ENCODE measurements around the gene ADK. TPM values are rescaled to one million over a fixed set of nuclear protein-coding genes. Genes with fewer than 3 reads are reported as not detected.

The ADK gene
- total RNA-seq, 1 experiment from 2014 or later = 26.8 TPM

GRCh38 chr10:74329873-74330272 lies 178.9 kb downstream of the ADK start:
- no peaks in the 10 kb centered on the region for H3K27me3 ChIP-seq (ENCODE audit: insufficient read depth, low read length)
- Mint-ChIP-seq H3K27ac (no peak overlapping the region), H3K36me3 (ENCODE audit: insufficient read depth in 1 of 3, low read depth in 3 of 3) (peaks cover 4 to 13% (median 10%) of the 10 kb centered on the region in 3 experiments), H3K4me1 (no peaks in the 10 kb centered on the region), H3K4me3 (no peak overlapping the region), H3K9me3 (peaks cover 0 to 4% of the 10 kb centered on the region in 2 experiments; a peak in 2 of 5 replicates), H3K27me3 (ENCODE audit: low read depth) (no peaks in the 10 kb centered on the region)
- no peaks in the 10 kb centered on the region for H3K79me1 ChIP-seq (ENCODE audit: insufficient read depth, low read depth, low read length, poor library complexity, severe bottlenecking)
- no peaks in the 10 kb centered on the region for H3K23me2 ChIP-seq (ENCODE audit: insufficient read length, low read depth, low read length, poor library complexity, severe bottlenecking)
- no peak overlapping the region for H3K4me2 ChIP-seq (ENCODE audit: insufficient read depth, insufficient read length, low read length)
- H3K4me1 ChIP-seq (ENCODE audit: insufficient read depth, low read length) = no peaks in the 10 kb centered on the region
- no peak overlapping the region for H3K27ac ChIP-seq (ENCODE audit: insufficient read length, low read depth, low read length)
- no peaks in the 10 kb centered on the region for H4K20me1 ChIP-seq (ENCODE audit: control insufficient read depth, insufficient read depth, insufficient read length)
- H2BK15ac ChIP-seq (ENCODE audit: low read depth, low read length) = no peak overlapping the region
- H3K14ac ChIP-seq (ENCODE audit: insufficient read depth, low read length) = no peak overlapping the region
- no peak overlapping the region for H3T11ph ChIP-seq (ENCODE audit: low read length)
- no peak for TF ChIP-seq CTCF (conservative IDR thresholded peaks at IDR 0.05)
- no peak overlapping the region for H4K91ac ChIP-seq (ENCODE audit: insufficient read length, low read depth, low read length)
- H2AFZ ChIP-seq (ENCODE audit: low read length) = no peak overlapping the region
- no peaks in the 10 kb centered on the region for H3K79me2 ChIP-seq (ENCODE audit: insufficient read depth, low read length)
- H3K23ac ChIP-seq (ENCODE audit: insufficient read length, low read depth, low read length) = no peak overlapping the region
- H2BK5ac ChIP-seq (ENCODE audit: insufficient read length, low read length) = no peak overlapping the region
- H3K9me3 ChIP-seq (ENCODE audit: control insufficient read depth, low read depth, low read length) = no peaks in the 10 kb centered on the region
- H3K9ac ChIP-seq (ENCODE audit: extremely low read depth, insufficient read length, low read length) = no peak overlapping the region
- no peak overlapping the region for H2BK20ac ChIP-seq (ENCODE audit: low read depth, low read length, poor library complexity, severe bottlenecking)
- H2BK120ac ChIP-seq (ENCODE audit: low read depth, low read length, poor library complexity, severe bottlenecking) = no peak overlapping the region
- no CpG with 5 or more reads among the region's 2 CpGs for WGBS (ENCODE audit: extremely low coverage, insufficient read length, low lambda C conversion rate)
- H2BK12ac ChIP-seq (ENCODE audit: insufficient read length, low read depth, low read length) = no peak overlapping the region
- no peak overlapping the region for H4K8ac ChIP-seq (replicated peaks; ENCODE audit: insufficient read length, low read depth, low read length)
- no peak for DNase-seq
- H3K18ac ChIP-seq (ENCODE audit: insufficient read length, low read depth, low read length) = no peak overlapping the region
- no peak overlapping the region for H4K5ac ChIP-seq (ENCODE audit: insufficient read length, low read depth, low read length)
- H3K4ac ChIP-seq (ENCODE audit: low read depth, low read length) = no peak overlapping the region
- H2AK5ac ChIP-seq (ENCODE audit: insufficient read length, low read length) = no peak overlapping the region
- no peak overlapping the region for H3K56ac ChIP-seq (ENCODE audit: insufficient read length, low read depth, low read length)
